Measurements from ENCODE around the gene CSPG4.
"Not testable (repeated sequence)": the region's sequence is repeated elsewhere in the genome, so short reads cannot be mapped to it uniquely, and the experiment has no call there.

CSPG4 gene

GRCh38 chr15:75714195-75714594 is 1.5 kb upstream of the CSPG4 start:
- Histone ChIP-seq H3K27me3 (ENCODE audit: insufficient read depth, low read length, poor library complexity) (peaks cover 3% of the 10 kb centered on the region), H3K9ac (ENCODE audit: low read depth, low read length) (no peak overlapping the region), H3K4me2 (ENCODE audit: insufficient read depth, low read length) (no peak overlapping the region), H3K4me1 (ENCODE audit: insufficient read depth, low read length) (no peaks in the 10 kb centered on the region), H3K36me3 (ENCODE audit: insufficient read depth, low read length) (no peaks in the 10 kb centered on the region), H3K27ac (ENCODE audit: low read length) (no peak overlapping the region), H4K20me1 (ENCODE audit: insufficient read depth, low read length) (no peaks in the 10 kb centered on the region; the same call in 1 of the 2 replicates), H3K79me2 (ENCODE audit: insufficient read depth, low read length) (no peaks in the 10 kb centered on the region), H3K4me3 (ENCODE audit: low read depth in 1 of 2, low read length in 2 of 2) (no peak overlapping the region), H2AFZ (ENCODE audit: low read depth, low read length) (no peak overlapping the region), H3K9me3 (ENCODE audit: insufficient read depth, low read length, severe bottlenecking) (no peaks in the 10 kb centered on the region)
- TF ChIP-seq EZH2 (IDR thresholded peaks at IDR 0.05; ENCODE audit: borderline replicate concordance, low read depth, low read length, severe bottlenecking) (no peak), CTCF (IDR thresholded peaks at IDR 0.05; ENCODE audit: borderline replicate concordance, extremely low read depth, low read length, poor library complexity, severe bottlenecking) (no peak)
- ATAC-seq (ENCODE audit: insufficient read depth, low read depth) (no peak), DNase-seq (no peak)

DNA sequence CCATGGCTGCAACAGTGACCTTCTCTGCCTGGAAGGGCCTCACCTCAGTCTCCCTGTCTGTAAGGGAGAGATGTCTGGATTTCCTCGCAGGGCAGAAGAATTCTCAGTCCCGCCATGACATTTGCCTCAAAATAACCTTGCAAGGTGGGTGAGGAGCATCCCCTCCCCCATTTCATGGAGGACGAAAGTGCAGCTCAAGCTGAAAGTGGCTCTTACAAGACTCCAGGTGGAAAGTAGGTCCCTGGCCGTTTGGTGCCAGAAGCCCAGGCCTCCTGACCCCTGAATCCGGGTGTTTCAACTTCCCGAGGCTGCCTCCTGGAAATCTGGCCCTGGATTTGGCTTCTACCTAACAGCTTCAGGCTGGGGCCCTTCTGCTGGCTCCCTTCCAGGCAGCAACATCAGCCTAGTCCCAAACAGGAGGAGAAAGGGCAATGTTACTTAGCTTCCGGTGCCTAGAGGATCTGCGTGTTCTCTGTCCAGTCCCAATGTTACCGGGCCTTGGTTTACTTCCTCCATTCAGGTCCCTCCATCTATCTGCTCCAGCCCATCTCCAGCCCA is 769 bp upstream of the CSPG4 start:
- Histone ChIP-seq H3K9ac (ENCODE audit: low read depth, low read length) (no peak overlapping the region), H3K9me3 (ENCODE audit: insufficient read depth, low read length, severe bottlenecking) (no peaks in the 10 kb centered on the region), H4K20me1 (ENCODE audit: insufficient read depth, low read length) (no peaks in the 10 kb centered on the region; the same call in 1 of the 2 replicates), H3K27ac (ENCODE audit: low read length) (no peak overlapping the region), H3K36me3 (ENCODE audit: insufficient read depth, low read length) (no peaks in the 10 kb centered on the region), H3K27me3 (ENCODE audit: insufficient read depth, low read length, poor library complexity) (peaks cover under 1% of the 10 kb centered on the region), H2AFZ (ENCODE audit: low read depth, low read length) (no peak overlapping the region), H3K4me2 (ENCODE audit: insufficient read depth, low read length) (no peak overlapping the region), H3K79me2 (ENCODE audit: insufficient read depth, low read length) (no peaks in the 10 kb centered on the region), H3K4me3 (ENCODE audit: low read depth in 1 of 2, low read length in 2 of 2) (no peak overlapping the region), H3K4me1 (ENCODE audit: insufficient read depth, low read length) (no peaks in the 10 kb centered on the region)
- DNase-seq, result no peak
- ATAC-seq (ENCODE audit: insufficient read depth, low read depth), result no peak
- TF ChIP-seq CTCF (IDR thresholded peaks at IDR 0.05; ENCODE audit: borderline replicate concordance, extremely low read depth, low read length, poor library complexity, severe bottlenecking) (no peak), EZH2 (IDR thresholded peaks at IDR 0.05; ENCODE audit: borderline replicate concordance, low read depth, low read length, severe bottlenecking) (no peak)

GRCh38 chr15:75711495-75711894 is 1.2 kb downstream of the CSPG4 start:
- H3K4me3 ChIP-seq (ENCODE audit: low read depth in 1 of 2, low read length in 2 of 2), result not testable (repeated sequence)

DNA sequence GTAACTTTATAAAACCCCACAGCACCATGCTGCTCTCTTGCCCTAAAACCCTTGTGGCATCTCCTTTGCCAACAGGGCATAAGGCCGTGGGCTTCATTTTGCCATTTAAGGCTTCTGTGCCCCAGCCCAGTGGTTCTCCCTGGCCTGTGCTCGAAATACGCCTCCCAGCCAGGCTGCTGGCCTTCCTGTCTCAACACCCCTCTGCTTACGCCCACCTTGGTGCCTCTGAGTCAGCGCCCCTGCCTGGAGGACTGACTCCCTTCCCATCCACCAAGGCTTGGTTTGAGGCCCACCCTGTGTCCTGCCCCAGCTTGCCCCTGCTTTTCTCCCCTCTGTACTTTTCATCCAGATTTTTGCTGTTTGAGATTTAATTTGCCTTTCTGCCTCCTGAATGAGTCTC is 1.8 kb downstream of the CSPG4 start:
- not testable (repeated sequence) for H4K20me1 ChIP-seq (ENCODE audit: insufficient read depth, low read length); H3K4me3 ChIP-seq (ENCODE audit: low read depth in 1 of 2, low read length in 2 of 2); H3K27me3 ChIP-seq (ENCODE audit: insufficient read depth, low read length, poor library complexity); H3K9ac ChIP-seq (ENCODE audit: low read depth, low read length); H3K4me2 ChIP-seq (ENCODE audit: insufficient read depth, low read length); DNase-seq; H3K27ac ChIP-seq (ENCODE audit: low read length); H3K36me3 ChIP-seq (ENCODE audit: insufficient read depth, low read length); H2AFZ ChIP-seq (ENCODE audit: low read depth, low read length); H3K4me1 ChIP-seq (ENCODE audit: insufficient read depth, low read length); ATAC-seq (ENCODE audit: insufficient read depth, low read depth); H3K9me3 ChIP-seq (ENCODE audit: insufficient read depth, low read length, severe bottlenecking); H3K79me2 ChIP-seq (ENCODE audit: insufficient read depth, low read length)

More at GRCh38 chr15:75711495-75711894, 1.2 kb downstream of the CSPG4 start:
- H3K9me3 ChIP-seq (ENCODE audit: insufficient read depth, low read length, severe bottlenecking); H3K79me2 ChIP-seq (ENCODE audit: insufficient read depth, low read length); H3K36me3 ChIP-seq (ENCODE audit: insufficient read depth, low read length); H2AFZ ChIP-seq (ENCODE audit: low read depth, low read length); H3K4me1 ChIP-seq (ENCODE audit: insufficient read depth, low read length); H4K20me1 ChIP-seq (ENCODE audit: insufficient read depth, low read length); ATAC-seq (ENCODE audit: insufficient read depth, low read depth); DNase-seq; H3K27me3 ChIP-seq (ENCODE audit: insufficient read depth, low read length, poor library complexity); H3K4me2 ChIP-seq (ENCODE audit: insufficient read depth, low read length); H3K27ac ChIP-seq (ENCODE audit: low read length); H3K9ac ChIP-seq (ENCODE audit: low read depth, low read length): not testable (repeated sequence)

GRCh38 chr15:75709458-75709857 is 3.2 kb downstream of the CSPG4 start:
- H3K9me3 ChIP-seq (ENCODE audit: insufficient read depth, low read length, severe bottlenecking); H3K4me1 ChIP-seq (ENCODE audit: insufficient read depth, low read length); ATAC-seq (ENCODE audit: insufficient read depth, low read depth); H3K4me2 ChIP-seq (ENCODE audit: insufficient read depth, low read length); H3K9ac ChIP-seq (ENCODE audit: low read depth, low read length); H3K79me2 ChIP-seq (ENCODE audit: insufficient read depth, low read length); H3K36me3 ChIP-seq (ENCODE audit: insufficient read depth, low read length); H3K4me3 ChIP-seq (ENCODE audit: low read depth in 1 of 2, low read length in 2 of 2); H3K27ac ChIP-seq (ENCODE audit: low read length); DNase-seq; H3K27me3 ChIP-seq (ENCODE audit: insufficient read depth, low read length, poor library complexity); H2AFZ ChIP-seq (ENCODE audit: low read depth, low read length); H4K20me1 ChIP-seq (ENCODE audit: insufficient read depth, low read length): not testable (repeated sequence)

All from DND-41 (cell line).